ENCODE data around the gene ADAMTSL5.
"Not testable (repeated sequence)": the region's sequence is repeated elsewhere in the genome, so short reads cannot be mapped to it uniquely, and the experiment has no call there.

Gene ADAMTSL5, protein sequence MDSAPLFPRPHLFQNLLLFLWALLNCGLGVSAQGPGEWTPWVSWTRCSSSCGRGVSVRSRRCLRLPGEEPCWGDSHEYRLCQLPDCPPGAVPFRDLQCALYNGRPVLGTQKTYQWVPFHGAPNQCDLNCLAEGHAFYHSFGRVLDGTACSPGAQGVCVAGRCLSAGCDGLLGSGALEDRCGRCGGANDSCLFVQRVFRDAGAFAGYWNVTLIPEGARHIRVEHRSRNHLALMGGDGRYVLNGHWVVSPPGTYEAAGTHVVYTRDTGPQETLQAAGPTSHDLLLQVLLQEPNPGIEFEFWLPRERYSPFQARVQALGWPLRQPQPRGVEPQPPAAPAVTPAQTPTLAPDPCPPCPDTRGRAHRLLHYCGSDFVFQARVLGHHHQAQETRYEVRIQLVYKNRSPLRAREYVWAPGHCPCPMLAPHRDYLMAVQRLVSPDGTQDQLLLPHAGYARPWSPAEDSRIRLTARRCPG

DNA sequence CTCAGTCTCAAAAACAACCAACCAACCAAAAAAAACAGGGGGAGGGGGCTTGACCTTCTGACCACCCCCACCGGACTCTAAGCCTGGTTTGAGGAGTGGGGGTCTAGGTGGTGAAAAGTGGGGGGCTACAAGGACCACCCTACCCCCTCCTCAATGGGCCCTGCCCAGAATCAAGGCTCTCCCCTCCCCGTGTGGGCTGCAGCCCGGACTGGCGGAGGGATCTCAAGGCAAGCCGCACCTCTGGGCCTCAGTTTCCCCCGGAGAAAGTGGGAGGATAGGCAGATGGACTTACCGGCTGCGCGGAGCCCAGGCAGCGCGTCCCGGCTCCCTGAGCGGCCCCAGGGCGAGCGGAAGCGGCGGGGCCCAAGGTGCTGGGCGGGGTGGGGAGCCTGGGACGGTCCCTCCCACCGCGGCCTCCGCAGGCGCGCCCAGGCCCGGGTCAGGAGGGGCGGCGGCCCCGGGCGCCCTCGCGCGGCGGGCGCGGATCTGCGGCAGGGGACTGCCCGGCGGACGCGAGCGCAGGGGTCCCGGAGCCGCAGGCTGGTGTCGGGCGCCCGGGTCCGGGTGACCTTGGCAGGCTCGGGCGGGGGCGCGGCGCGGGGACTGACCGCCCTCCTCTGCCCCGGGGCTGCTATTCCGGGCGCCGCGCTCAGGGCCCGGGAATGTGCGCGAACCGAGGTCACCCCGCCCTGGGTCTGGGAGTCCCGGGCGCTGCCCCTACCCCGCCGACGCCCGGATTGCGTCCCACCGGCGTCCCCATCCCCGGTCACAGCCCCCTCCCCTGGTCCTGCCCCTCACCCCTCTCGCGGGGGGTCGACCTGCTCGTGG, at the start of gene ADAMTSL5:
TSS of gene ADAMTSL5 (minus strand) at position 349 of the 828 bp plus-strand sequence. CDS start 2,076 bp downstream, outside the sequence.
- peak; percentile 60 for DNase-seq

DNA sequence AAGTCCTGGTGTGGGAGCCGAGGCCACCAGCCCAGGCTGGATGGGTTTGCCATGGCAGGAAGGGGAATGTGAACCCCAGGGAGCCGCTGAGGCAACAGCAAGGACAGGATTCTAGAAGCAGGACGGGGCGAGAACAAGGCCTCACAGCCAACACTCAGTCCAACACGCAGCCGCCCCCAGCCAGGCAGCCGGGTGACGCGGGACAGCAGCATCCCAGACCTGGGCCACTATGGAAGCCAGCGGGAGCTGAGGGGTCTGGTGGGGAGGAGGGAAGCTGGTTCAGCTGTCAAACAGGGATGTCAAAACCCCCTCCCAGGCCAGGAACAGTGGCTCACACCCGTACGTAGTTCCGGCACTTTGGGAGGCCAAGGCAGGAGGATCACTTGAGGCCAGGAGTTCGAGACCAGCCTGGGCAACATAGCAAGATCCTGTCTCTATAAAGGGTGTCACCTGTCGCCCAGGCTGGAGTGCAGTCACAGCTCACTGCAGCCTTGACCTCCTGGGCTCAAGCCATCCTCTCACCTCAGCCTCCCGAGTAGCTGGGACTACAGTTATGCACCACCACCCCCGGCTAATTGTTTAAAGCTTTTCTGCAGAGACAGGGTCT, 48.5 kb upstream of the ADAMTSL5 start:
- no peak for DNase-seq

DNA sequence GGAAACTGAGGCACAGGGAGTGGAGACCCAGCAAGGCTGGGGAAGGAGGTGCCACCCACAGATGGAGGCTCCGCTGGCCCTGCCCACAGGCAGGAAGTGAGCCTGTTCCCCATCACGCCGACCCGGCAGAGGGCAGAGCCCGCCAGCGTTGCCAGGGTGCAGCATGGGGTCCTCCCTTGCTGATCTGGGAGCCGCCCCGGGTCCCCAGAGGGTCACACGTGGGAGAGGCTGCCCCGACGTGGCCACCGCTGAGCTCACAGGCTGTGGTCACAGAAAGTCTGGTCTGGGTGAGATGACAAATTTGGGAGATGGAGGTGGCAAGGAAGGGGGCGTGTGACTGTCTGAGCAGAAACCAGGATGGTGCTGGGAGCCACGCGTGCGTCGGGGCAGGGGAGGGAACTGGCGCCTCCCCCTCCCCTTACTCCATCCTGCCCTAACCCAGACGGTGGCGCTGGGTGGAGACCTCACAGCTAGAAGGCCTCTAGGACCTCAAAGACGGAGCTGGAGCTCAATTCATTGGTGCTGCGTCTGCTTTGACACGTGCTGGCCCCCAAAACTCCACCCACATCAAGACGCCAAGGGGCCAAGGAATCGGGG, 47.6 kb upstream of the ADAMTSL5 start:
- DNase-seq: no peak

DNA sequence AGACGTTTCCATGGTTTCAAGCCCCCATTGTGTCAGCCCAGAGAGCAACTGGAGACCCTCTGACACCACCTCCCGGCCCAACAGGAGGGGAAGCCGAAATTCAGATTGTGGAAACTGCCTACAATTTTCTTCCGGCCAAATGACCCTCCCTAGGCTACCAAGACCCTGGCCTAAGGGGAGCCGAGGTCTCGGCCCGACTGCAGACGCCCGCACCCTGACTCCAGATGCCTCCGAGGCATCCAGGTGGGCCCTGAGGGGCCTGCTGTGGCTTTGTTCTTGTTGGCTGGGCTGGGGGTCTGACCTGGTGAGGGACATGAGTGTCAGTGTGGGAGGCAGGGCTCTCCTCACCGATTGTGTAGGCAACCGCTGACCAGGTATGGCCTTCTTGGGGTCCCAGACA, 45.7 kb upstream of the ADAMTSL5 start:
- no peak for DNase-seq

DNA sequence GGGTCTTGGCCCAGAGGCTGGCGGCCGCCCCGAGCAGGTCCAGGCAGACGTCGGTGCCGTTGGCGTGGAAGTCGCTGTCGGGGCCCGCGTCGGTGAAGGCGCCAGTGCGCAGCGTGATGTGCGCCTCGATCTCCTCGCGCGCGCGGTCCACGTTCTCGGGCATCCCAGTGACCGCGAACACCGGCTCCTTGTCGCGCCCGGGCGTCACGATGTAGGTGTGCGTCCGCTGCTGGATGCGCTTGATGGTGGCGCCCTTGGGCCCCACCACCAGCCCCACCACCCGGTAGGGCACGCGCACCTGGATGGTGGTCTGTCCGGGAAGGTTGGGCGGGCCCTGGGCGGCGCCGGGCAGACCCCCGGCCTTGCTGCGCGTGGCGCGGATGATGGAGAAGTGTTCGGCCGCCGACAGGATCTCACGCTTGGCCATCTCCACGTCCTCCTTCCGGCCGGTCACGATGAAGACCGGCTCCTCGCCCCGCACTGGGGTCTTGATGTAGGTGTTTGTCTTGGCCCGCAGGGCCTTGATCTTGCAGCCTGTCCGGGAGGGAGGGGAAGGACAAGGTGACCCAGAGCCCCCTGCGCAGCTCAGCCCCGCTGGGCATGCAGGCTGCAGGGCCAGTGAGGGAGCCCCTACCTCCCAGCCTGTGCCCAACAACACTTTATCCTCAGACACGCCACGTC, 43.7 kb upstream of the ADAMTSL5 start:
- no peak for DNase-seq

DNA sequence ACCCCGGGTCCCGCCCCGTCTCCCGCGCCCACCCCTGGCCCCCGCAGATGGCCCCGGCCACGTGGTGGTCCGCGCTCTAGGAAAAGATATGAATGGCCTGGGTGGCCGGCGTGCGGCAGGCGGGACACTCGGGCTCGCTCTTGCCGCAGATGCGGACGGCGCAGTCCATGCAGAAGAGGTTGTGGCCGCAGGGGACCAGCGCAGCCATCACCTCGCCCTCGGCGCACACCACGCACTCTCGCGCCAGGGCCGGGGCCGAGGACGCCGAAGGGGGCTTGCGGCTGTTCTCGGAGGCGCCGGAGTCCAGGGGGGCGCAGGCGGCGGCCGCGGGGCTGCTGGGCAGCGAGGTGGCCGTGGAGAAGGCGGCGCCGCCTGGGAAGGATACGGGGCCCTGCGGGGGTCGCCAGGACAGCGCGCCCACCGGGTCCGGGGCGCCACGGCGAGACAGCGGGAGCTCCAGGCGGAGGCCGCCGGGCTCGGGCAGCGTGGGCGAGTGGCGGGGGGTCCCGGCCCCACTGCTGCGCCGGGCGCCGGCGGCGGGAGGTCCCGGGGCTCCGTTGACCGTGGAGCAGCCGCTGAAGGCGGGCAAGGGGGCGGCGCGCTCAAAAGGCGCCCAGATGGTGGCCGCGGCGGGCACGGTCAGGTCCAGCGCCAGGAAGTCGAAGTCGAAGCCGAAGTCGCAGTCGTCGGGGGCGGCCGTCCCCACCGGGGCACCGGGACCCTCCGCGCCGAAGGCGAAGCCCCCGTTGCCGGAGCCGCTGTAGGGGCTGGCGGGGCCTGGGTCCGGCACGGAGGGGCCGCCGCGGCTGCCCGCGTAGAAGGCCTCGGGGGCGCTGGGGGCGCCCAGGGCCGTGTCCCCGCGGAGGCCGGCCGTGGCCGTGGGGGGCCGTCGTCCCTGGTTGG, 42.9 kb upstream of the ADAMTSL5 start:
- DNase-seq: no peak

DNA sequence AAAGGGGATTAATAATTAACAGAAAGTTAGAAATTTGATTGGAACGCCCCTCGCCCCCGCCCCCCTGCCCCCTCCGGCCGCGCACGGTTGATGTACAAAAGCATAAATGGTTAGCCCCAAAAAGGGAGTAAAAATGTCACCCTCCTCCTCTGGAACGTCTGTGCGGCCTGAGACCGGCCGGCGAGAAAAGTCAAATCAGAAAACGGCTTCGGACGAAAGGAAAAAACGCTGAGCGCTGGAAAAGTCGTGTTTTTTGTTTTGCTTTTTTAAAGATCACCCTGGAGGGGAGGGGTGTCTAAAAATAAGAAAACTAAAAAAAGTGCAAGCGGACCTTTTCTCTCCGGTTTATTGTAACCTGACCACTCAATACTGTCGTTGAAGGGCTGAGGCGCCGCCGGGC, 42.1 kb upstream of the ADAMTSL5 start:
- no peak for DNase-seq

DNA sequence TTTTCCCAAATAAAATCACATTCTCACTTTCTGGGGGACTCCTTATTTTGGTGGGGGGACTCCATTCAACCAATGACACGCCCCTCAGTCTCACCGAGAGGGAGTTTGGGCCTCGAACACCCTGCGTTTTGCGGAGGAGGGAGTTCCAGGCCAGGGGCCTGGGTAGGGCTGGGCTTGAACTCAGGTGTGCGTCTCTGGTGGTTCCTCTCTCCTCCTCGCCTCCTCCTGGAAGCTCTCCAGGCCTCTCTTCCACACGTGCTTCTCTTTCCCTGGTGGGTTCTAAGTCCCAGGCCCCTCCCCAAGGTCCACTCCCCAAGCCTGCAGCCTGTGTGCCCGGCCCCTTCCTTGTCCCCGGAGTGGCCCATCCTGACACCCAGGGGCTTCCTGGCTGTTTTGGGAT, 40.6 kb upstream of the ADAMTSL5 start:
- no peak for DNase-seq

DNA sequence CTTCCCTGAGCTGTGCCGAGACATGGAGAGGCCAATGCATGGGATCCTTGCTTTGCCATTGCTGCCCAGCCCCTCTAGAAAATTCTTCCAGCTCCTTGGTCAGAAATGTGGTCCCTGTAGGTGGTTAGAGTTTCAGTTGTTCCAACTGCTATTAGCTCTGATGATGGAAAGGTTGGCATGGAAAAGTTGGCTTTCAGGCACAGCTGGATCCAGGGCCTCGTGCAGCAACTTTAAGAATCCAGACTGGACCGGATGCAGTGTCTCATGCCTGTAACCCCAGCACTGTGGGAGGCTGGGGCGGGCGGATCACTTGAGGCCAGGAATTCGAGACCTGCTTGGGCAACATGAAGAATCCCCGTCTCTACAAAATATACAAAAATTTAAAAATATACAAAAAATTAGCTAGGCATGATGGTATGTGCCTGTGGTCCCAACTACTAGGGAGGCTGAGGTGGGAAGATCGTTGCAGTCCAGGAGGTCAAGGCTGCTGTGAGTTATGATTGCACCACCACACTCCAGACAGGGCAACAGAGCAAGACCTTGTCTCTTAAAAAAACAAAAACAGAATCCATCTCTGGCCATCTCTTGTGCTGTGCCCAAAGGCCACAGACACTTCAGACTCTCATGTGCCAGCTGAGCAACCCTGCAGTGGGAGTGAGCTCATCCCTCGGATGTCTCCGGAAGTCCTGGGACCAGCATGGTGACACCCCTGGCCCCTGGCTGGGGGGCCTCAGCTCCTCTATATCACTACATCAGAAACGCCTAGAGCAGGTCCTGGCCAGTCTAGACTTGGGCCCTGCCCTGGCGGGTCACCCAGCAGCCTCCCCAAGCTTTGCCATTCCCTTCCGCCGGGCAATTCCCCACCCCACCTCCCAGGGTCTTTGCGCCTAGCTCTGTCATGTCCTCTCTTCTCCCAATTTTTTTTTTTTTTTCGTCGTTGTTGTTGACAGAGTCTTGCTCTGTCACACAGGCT, 38.5 kb upstream of the ADAMTSL5 start:
- no peak for DNase-seq

DNA sequence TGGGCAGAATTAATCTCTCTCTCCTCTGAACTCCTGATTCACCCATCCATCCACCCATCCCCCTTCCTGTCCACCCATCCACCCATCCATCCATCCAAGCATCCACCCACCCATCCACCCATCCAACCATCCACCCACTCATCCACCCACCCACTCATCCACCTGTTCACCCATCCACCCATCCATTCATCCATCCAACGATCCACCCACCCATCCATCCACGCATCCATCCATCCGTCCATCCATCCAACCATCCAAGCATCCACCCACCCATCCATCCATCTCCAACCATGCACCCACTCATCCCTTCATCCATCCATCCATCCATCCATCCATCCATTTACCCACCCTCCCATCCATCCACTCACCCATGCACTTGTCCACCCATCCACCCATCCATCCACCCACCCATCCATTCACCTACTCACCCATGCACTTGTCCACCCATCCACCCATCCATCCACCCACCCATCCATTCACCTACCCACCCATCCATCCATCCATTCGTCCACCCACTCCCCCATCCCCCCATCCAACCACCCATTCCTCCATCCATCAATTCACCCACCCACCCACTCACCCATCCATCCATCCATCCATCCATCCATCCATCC, 36.6 kb upstream of the ADAMTSL5 start:
- no peak for DNase-seq

DNA sequence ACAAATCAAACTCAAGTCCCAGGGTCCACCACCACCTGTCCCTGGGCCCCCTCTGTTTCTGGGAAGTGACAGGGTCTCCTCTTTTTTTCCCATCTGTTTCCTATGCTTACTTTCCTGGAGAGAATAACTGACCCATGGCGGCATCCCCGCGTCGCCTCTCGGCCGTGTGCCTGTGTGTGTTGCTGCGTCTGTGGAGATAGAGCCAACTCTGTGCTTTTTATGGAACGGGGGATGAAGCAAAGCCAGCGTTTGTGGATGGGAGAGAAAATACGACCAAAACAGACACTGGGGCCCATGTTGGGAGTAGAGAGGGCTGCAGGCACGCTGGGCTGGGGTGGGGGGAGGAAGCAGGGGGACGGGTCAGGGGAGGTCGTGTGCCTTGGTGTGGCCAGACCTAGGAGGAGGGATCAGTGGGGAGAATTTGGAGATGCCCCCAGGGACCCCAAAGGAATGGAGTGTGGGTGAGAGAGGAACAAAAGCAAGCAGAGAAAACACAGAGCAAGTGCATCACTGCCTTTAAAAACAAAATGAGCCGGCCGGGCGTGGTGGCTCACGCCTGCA, 27.6 kb upstream of the ADAMTSL5 start:
- DNase-seq: no peak

DNA sequence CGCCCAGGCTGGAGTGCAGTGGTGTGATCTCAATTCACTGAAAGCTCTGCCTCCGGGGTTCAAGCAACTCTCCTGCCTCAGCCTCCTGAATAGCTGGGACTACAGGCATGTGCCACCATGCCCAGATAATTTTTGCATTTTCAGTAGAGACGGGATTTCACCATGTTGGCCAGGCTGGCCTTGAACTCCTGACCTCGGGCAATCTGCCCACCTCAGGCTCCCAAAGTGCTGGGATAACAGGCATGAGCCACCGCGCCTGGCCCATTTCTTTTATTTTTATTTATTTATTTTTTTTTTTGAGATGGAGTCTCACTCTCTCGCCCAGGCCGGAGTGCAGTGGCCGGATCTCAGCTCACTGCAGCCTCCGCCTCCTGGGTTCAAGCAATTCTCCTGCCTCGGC, 26.9 kb upstream of the ADAMTSL5 start:
- DNase-seq: not testable (repeated sequence)

DNA sequence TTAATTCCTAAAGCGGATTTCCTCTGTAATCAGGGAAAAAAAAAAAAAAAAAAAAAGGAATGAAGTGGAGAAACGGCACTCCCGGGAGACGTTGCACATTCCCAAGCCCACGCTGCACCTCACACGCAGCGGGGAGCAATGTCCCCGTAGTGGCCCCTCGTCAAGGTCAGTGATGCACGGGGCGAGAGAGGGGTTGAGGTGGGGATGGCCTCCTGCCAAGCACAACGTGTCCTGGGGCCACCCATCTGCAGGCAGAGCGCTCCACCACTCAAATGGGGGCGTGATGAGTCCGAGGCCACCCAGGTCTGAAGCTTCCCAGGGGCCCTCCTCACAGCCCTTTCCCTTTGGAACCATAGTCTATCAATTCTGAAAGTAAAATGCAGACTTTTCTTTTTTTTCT, 26.2 kb upstream of the ADAMTSL5 start:
- DNase-seq: no peak

DNA sequence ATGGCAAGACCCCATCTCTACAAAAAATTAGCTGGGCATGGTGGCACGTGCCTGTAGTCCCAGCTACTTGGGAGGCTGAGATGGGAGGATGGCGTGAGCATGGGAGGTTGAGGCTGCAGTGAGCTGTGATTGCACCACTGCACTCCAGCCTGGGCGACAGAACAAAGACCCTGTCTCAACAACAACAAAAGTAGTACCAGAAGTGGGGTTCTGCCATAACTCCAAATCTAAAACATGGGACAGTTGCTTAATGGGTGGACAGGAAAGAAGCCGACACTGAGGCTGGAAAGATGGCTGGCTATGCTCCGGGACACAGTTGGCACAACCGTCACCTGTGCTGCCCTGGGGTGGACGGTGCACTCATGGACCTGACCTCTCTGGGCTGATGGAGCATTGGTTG, 22.9 kb upstream of the ADAMTSL5 start:
- not testable (repeated sequence) for DNase-seq

DNA sequence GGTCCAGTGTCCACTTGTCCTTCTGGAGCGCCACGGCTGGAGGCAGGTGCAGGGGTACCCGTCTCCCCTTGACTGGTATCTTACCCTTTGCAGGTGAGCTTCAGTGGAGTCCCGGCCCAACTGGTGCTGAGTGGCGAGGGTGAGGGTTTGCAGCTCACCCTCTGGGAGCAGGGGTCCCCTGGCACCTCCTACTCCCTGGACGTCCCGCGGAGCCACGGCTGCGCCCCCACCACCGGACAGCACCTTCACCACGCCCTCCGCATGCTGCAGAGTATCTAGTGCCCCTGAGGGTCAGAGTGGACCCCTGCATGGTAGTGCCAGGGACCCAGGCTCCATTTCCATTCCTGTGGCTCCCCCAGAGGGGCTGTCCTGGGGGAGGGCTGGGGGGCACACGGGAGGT, 22.2 kb upstream of the ADAMTSL5 start:
- no peak for DNase-seq

DNA sequence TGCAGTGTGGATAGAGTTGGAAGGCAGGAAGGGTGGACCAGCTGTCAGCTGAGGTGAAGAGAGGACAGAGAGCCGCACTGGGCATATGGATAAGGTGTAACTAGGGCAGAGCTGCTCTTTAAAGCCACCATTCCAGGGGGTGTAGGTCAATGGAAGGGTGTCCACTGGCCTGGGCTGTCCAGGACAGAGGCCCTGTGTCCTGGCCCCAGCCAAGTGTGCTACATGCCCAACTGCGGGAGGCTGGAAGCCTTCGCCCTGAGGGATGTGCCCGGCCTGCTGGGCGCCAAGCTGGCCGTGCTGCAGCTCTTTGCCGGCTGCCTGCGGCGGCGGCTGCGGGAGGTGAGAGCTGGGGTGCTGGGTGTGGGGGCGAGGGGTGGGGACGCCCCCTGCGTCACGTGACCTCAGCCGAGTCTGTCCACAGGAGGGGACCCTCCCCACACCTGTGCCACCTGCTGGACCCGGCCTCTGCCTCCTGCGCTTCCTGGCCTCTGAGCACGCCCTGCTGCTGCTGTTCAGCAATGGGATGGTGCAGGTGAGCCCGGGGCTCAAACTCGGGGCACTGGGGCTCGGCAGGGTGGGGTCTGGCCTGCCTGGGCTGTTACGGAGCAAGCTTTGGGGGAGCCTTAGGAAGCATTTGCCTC, 20.8 kb upstream of the ADAMTSL5 start:
- no peak for DNase-seq

DNA sequence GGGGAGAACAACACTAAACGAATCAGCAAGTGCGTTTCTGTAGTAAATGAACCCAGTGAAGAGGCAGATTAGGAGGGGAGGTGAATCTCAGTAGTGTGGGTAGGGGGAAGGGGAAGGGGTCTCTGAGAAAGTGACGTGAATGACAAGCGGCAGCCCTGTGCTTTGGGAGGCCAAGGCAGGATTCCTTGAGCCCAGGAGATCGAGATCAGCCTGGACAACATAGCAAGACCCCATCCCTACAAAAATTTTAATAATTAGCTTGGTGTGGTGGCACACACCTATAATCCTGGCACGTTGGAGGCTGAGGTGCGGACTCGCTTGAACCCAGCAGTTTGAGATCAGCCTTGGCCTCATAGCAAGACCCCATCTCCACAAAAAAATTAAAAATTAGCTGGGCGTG, 19.2 kb upstream of the ADAMTSL5 start:
- DNase-seq: no peak

DNA sequence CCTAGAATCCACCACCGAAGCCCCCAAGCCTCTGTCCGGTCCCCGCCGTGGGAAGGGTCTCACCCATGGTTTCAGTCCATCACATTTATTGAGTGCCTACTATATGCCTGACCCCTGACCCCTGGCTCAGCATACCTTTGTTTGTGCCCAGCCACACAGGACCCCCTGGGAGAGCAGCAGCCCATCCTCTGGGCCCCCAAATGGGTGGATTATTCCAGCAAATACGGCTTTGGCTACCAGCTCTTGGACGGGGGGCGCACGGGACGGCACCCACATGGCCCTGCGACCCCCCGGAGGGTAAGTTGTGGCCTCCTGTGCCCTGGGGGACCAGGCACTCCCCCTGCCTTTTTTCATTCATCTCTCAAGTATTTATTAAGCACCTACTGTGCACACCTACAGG, 18.8 kb upstream of the ADAMTSL5 start:
- no peak for DNase-seq

DNA sequence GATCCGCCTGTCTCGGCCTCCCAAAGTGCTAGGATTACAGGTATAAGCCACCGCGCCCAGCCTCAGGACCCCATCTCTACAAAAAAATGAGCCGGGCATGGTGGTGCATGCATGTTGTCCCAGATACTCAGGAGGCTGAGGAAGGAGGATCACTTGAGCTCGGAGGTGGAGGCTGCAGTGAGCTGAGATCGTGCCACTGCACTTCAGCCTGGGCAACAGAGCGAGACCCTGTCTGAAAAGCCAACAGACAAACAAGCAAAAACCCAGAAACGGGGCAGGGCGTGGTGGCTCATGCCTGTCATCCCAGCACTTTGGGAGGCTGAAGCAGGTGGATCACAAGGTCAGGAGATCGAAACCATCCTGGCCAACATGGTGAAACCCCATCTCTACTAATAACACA, 18.0 kb upstream of the ADAMTSL5 start:
- not testable (repeated sequence) for DNase-seq
